IPS DF 6.9 (cell line): Measurements from ENCODE around the gene TMEM86B.
A peak's percentile ranks its signal among the peaks of the same experiment; 100 is the strongest.

ENCODE experiments used
- DNase-seq: peaks from one replicate; pipeline ENCODE4 v3.0.0-alpha.2; 2013; ENCODE audit warnings: low read depth, low spot score
- H3K27ac ChIP-seq: one replicate; pipeline ENCODE4 v1.5.1; 2013; ENCODE audit warnings: low read length, control low read depth
- H3K27me3 ChIP-seq: 2 replicates; pipeline ENCODE4 v1.6.1; 2013; ENCODE audit warnings: mild to moderate bottlenecking, low read length; ENCODE audit not compliant: control insufficient read depth, insufficient read depth
- H3K36me3 ChIP-seq: 2 replicates; pipeline ENCODE4 v1.6.1; 2013; ENCODE audit warnings: low read length; ENCODE audit not compliant: control insufficient read depth, insufficient read depth
- H3K4me1 ChIP-seq: 2 replicates; pipeline ENCODE4 v1.6.1; 2013; ENCODE audit warnings: low read length; ENCODE audit not compliant: control insufficient read depth, insufficient read depth
- H3K4me3 ChIP-seq: 2 replicates; pipeline ENCODE4 v1.5.1; 2013; ENCODE audit warnings: mild to moderate bottlenecking, low read length
- H3K9me3 ChIP-seq: 2 replicates; pipeline ENCODE4 v1.6.1; 2013; ENCODE audit warnings: low read length, inconsistent platforms; ENCODE audit not compliant: control insufficient read depth, insufficient read depth
- WGBS: extraction: QIAGEN DNeasy Blood & Tissue Kit; methylation state at CpG from one replicate; pipeline ENCODE4 v1.1.7; 2013; ENCODE audit warnings: mixed read lengths, missing lambda C conversion rate; ENCODE audit not compliant: insufficient read length, insufficient coverage; 5-methylcytosine and 5-hydroxymethylcytosine counted together

The TMEM86B gene

GRCh38 chr19:55257461-55258420 is 29.2 kb upstream of the TMEM86B start:
- WGBS, result no CpG with 5 or more reads among the region's 51 CpGs
- Histone ChIP-seq H3K4me1 (peaks cover 4% of the 10 kb centered on the region), H3K27me3 (no peaks in the 10 kb centered on the region), H3K9me3 (no peaks in the 10 kb centered on the region), H3K36me3 (no peaks in the 10 kb centered on the region; the same call in 1 of the 2 replicates), H3K4me3 (peak overlapping the region; percentile 97), H3K27ac (no peak overlapping the region)
- no peak for DNase-seq

DNA sequence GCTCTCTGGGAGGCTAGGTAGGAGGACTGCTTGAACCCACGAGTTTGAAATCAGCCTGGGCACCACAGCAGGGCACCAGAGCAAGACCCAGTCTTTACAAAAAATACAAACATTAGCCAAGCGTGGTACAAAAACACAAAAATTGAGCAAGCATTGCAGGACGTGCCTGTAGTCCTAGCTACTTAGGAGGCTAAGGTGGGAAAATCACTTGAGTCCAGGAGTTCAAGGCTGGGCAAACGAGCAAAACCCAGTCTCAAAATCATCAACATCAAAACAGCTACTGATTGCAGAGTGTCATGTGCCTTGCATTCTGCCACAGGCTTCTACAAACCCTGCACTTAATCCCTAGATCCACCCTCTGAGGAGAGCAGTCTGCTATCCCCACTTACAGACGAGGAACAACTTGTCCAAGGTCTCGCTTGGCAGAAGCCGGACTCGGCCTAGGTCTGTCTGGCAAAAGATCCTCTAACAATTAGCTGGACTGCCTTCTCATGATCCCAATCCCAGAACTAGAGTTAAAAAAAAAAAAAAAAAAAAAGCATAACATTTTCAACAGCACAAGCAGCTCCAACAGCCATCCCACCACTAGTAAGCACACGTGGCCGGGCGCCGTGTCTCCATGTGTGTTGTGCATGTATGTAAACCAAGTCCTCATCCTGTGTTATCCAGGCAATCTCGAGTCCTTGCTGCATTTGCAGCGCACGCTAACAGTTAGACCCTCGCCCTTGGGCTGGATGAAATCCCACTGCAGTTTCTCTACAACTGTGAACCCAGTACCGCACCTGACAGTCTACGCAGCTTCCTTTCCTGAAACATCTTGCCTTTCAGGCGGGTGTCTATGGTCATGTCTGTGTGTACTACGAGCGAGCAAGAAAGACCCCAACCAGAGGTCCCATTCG is 28.2 kb upstream of the TMEM86B start:
- H3K9me3 ChIP-seq, result no peaks in the 10 kb centered on the region
- WGBS, result no CpG with 5 or more reads among the region's 22 CpGs
- H3K27me3 ChIP-seq, result no peaks in the 10 kb centered on the region
- no peak overlapping the region for H3K4me3 ChIP-seq
- no peaks in the 10 kb centered on the region; the same call in 1 of the 2 replicates for H3K36me3 ChIP-seq
- H3K4me1 ChIP-seq, result peaks cover 4% of the 10 kb centered on the region
- DNase-seq, result no peak
- no peak overlapping the region for H3K27ac ChIP-seq

GRCh38 chr19:55255618-55256423 is 27.3 kb upstream of the TMEM86B start:
- Histone ChIP-seq H3K27ac (no peak overlapping the region), H3K9me3 (no peaks in the 10 kb centered on the region), H3K4me3 (no peak overlapping the region), H3K27me3 (no peaks in the 10 kb centered on the region), H3K4me1 (peaks cover 4% of the 10 kb centered on the region), H3K36me3 (no peaks in the 10 kb centered on the region; the same call in 1 of the 2 replicates)
- no peak for DNase-seq
- no CpG with 5 or more reads among the region's 17 CpGs for WGBS

DNA sequence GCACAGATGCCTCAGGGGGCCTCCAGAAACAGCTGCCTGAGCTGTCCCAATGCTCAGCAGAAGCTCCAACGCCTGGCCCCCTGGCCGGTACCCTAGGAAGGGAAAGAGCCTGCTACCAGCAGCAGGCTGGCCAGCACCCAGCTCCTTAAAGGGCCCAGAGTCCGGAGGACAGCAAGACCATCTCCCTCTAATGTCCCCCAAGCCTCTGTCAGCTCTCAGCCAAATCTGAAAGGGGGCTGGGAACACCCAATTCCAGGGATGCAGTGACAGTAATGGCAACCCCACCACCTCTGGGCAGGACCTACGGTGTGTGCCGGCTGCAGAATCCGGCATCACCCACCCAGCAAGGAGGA is 26.0 kb upstream of the TMEM86B start:
- no CpG with 5 or more reads among the region's 6 CpGs for WGBS
- no peaks in the 10 kb centered on the region; the same call in 1 of the 2 replicates for H3K36me3 ChIP-seq
- H3K4me3 ChIP-seq, result no peak overlapping the region
- H3K9me3 ChIP-seq, result no peaks in the 10 kb centered on the region
- no peak for DNase-seq
- peaks cover 4% of the 10 kb centered on the region for H3K4me1 ChIP-seq
- no peaks in the 10 kb centered on the region for H3K27me3 ChIP-seq
- no peak overlapping the region for H3K27ac ChIP-seq

GRCh38 chr19:55253842-55254624 is 25.5 kb upstream of the TMEM86B start:
- no peak overlapping the region for H3K4me3 ChIP-seq
- no peaks in the 10 kb centered on the region; the same call in 1 of the 2 replicates for H3K36me3 ChIP-seq
- no peaks in the 10 kb centered on the region for H3K27me3 ChIP-seq
- no CpG with 5 or more reads among the region's 23 CpGs for WGBS
- no peaks in the 10 kb centered on the region for H3K9me3 ChIP-seq
- peaks cover 4% of the 10 kb centered on the region for H3K4me1 ChIP-seq
- no peak for DNase-seq
- no peak overlapping the region for H3K27ac ChIP-seq

DNA sequence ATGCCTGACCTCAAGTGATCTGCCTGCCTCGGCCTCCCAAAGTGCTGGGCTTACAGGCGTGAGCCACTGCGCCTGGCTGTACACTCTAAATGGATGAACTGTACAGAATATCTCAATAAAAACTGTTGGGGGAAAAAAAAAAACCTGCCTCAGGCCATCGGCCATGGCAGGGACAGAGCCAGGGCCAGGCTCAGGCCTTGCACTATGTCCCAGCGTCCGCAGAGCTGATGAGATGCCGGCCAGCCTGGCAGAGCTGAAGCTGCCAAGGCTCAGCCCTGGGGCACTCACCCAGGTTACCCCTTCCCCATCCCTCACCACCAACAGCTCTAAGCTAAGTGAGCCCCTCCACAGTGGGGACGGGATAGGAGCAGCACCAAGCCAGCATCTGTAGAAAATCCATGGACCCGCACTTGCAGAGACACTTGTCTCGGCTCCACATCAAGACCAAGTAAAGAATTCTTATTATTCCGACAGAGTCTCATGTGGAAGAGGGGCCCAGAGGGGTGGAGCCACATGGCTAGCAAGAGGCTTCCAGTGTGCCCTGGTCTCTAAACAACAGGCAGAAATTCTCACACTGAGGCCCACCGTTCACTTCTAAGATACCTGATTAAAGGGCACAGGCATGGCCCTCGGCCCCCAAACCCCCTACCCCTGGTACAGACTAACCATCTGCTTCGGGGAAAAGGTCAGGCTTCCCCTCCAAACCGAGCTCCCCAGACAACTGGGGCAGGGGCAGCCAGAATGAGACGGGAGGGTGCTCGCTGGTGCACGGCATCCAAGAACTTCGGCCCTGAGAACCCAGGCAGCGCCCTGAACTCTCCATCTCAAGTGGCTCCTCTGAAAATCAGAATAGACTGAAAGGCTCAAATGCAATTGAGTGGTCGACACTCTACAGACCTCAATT is 24.4 kb upstream of the TMEM86B start:
- no peak overlapping the region for H3K4me3 ChIP-seq
- DNase-seq, result no peak
- no peaks in the 10 kb centered on the region; the same call in 1 of the 2 replicates for H3K36me3 ChIP-seq
- no CpG with 5 or more reads among the region's 21 CpGs for WGBS
- peaks cover 4% of the 10 kb centered on the region for H3K4me1 ChIP-seq
- no peaks in the 10 kb centered on the region for H3K27me3 ChIP-seq
- H3K9me3 ChIP-seq, result no peaks in the 10 kb centered on the region
- H3K27ac ChIP-seq, result no peak overlapping the region

GRCh38 chr19:55251341-55252081 is 22.9 kb upstream of the TMEM86B start:
- no peak overlapping the region for H3K4me3 ChIP-seq
- H3K27ac ChIP-seq, result no peak overlapping the region
- no peak for DNase-seq
- WGBS, result no CpG with 5 or more reads among the region's 19 CpGs
- peaks cover 3% of the 10 kb centered on the region for H3K4me1 ChIP-seq
- H3K27me3 ChIP-seq, result no peaks in the 10 kb centered on the region
- H3K9me3 ChIP-seq, result no peaks in the 10 kb centered on the region
- peaks cover 4% of the 10 kb centered on the region; the same call in 1 of the 2 replicates for H3K36me3 ChIP-seq

DNA sequence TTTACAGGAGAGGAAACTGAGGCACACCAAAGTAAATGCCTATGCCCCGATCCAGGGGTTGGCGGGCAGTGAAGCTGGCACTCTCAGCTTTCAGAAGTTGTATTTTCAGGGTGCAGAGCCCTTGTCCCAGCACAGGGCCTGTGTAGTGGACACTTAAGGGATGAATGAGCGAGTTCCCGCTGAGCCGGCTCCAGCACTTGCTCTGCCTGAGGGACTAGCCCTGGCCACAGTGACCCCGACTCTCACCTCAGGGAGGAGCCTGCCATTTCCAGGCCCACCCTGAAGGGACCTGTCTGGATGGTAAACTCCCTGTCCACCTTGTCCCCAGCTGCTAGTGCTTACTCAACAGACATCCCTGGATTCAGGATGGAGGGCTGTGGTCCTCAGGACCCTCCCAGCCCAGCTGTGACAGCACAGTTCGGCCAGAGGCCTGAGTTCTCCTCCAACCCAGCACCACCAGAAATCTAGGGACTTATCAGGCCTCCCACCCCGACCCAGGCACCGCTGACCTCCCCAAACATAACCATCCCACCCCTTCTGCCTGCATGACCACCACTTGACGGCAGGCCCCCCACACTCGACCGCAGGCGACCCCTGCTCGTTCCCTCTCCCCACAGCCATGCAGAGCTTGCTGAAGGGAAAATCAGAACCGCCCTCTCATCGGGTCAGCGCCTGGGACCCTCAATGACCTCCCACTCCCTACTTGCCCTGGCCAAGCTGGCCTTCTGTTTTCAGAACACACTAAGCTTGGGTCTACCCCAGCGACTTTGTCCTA is 21.9 kb upstream of the TMEM86B start:
- no peaks in the 10 kb centered on the region; the same call in 1 of the 2 replicates for H3K4me1 ChIP-seq

More for the DNA sequence above, 21.9 kb upstream of the TMEM86B start:
- Histone ChIP-seq H3K27me3 (no peaks in the 10 kb centered on the region), H3K4me3 (no peak overlapping the region), H3K9me3 (no peaks in the 10 kb centered on the region), H3K27ac (no peak overlapping the region), H3K36me3 (peaks cover 6% of the 10 kb centered on the region; the same call in 1 of the 2 replicates)
- no CpG with 5 or more reads among the region's 18 CpGs for WGBS
- no peak for DNase-seq
